ENCODE data around the gene AMFR. TPM values are rescaled to one million over a fixed set of nuclear protein-coding genes. Genes with fewer than 3 reads are reported as not detected.

AMFR gene
- 53.9 to 71.2 TPM (median 63.9 TPM) in 5 replicates for total RNA-seq (2022; extraction: Qiagen RNA extraction; ENCODE audit: low read depth)

GRCh38 chr16:56425439-56425832 is at the start of gene AMFR:
Gene AMFR, minus strand, starts transcription at chr16:56425545. Its CDS starts 218 bp downstream, at chr16:56425327.

GRCh38 chr16:56450986-56451752 is 25.8 kb upstream of the AMFR start, which contains the start of the genes NUDT21 and OGFOD1:
Gene NUDT21, minus strand, starts transcription at chr16:56451332. Its CDS starts 130 bp downstream, at chr16:56451202.
Gene OGFOD1, plus strand, starts transcription at chr16:56451554. Its CDS starts 59 bp downstream, at chr16:56451613.

Other genes starting within 250 kb of the AMFR start
- gene GNAO1, start 234.1 kb downstream of the AMFR start, total RNA-seq (2022; extraction: Qiagen RNA extraction; ENCODE audit: low read depth): 0.29 to 0.74 TPM (median 0.51 TPM) in 5 replicates
- gene NUDT21, start 25.8 kb upstream of the AMFR start, total RNA-seq (2022; extraction: Qiagen RNA extraction; ENCODE audit: low read depth): 105 to 128 TPM (median 110 TPM) in 5 replicates
- 58.4 to 100 TPM (median 74.5 TPM) in 5 replicates for gene OGFOD1, start 26.0 kb upstream of the AMFR start, total RNA-seq (2022; extraction: Qiagen RNA extraction; ENCODE audit: low read depth)
- gene BBS2, start 94.5 kb upstream of the AMFR start, total RNA-seq (2022; extraction: Qiagen RNA extraction; ENCODE audit: low read depth): 12.0 to 24.6 TPM (median 19.4 TPM) in 5 replicates
- not detected in 5 replicates for gene MT4, start 139.5 kb upstream of the AMFR start, total RNA-seq (2022; extraction: Qiagen RNA extraction; ENCODE audit: low read depth)
- gene MT3, start 164.0 kb upstream of the AMFR start, total RNA-seq (2022; extraction: Qiagen RNA extraction; ENCODE audit: low read depth): 0.40 to 0.54 TPM in 2 of 5 replicates, not detected in the others
- 556 to 952 TPM (median 727 TPM) in 5 replicates for gene MT2A, start 183.0 kb upstream of the AMFR start, total RNA-seq (2022; extraction: Qiagen RNA extraction; ENCODE audit: low read depth)
- 0.95 TPM in 1 of 5 replicates, not detected in the others for gene MT1E, start 200.2 kb upstream of the AMFR start, total RNA-seq (2022; extraction: Qiagen RNA extraction; ENCODE audit: low read depth)
- gene MT1M, start 207.1 kb upstream of the AMFR start, total RNA-seq (2022; extraction: Qiagen RNA extraction; ENCODE audit: low read depth): not detected in 5 replicates
- 17.0 to 21.0 TPM (median 17.8 TPM) in 5 replicates for gene MT1A, start 213.1 kb upstream of the AMFR start, total RNA-seq (2022; extraction: Qiagen RNA extraction; ENCODE audit: low read depth)
- gene MT1B, start 226.3 kb upstream of the AMFR start, total RNA-seq (2022; extraction: Qiagen RNA extraction; ENCODE audit: low read depth): not detected in 5 replicates
- 10.9 to 16.8 TPM (median 11.8 TPM) in 5 replicates for gene MT1F, start 232.4 kb upstream of the AMFR start, total RNA-seq (2022; extraction: Qiagen RNA extraction; ENCODE audit: low read depth)
- not detected in 5 replicates for gene MT1G, start 242.5 kb upstream of the AMFR start, total RNA-seq (2022; extraction: Qiagen RNA extraction; ENCODE audit: low read depth)
- not detected in 5 replicates for gene MT1H, start 244.3 kb upstream of the AMFR start, total RNA-seq (2022; extraction: Qiagen RNA extraction; ENCODE audit: low read depth)

Measured in A549 treated with RU486 at 1 μM for 4 hours (cell line).